ENCODE data around the gene NPHP1. TPM values are rescaled to one million over a fixed set of nuclear protein-coding genes. Genes with fewer than 3 reads are reported as not detected.
A peak's percentile ranks its signal among the peaks of the same experiment; 100 is the strongest.
"Not testable (repeated sequence)": the region's sequence is repeated elsewhere in the genome, so short reads cannot be mapped to it uniquely, and the experiment has no call there.

NPHP1 gene
- polyA plus RNA-seq, 1 donor from 2014 or later: 8.0 TPM

GRCh38 chr2:110166266-110166665, 38.5 kb downstream of the NPHP1 start:
- Histone ChIP-seq H3K79me2 (replicated peaks; ENCODE audit: insufficient read depth, low read length) (no peaks in the 10 kb centered on the region), H4K20me1 (ENCODE audit: insufficient read depth) (no peaks in the 10 kb centered on the region), H3F3A (ENCODE audit: insufficient read depth, low read length, poor library complexity, severe bottlenecking) (no peaks in the 10 kb centered on the region), H3K36me3 (ENCODE audit: insufficient read depth, low read length) (no peaks in the 10 kb centered on the region), H3K27me3 (ENCODE audit: insufficient read depth, low read depth, low read length) (no peaks in the 10 kb centered on the region), H3K9me2 (ENCODE audit: insufficient read depth, low read length) (no peaks in the 10 kb centered on the region), H3K27ac (ENCODE audit: low read length) (no peak overlapping the region), H2AFZ (ENCODE audit: low read depth, low read length) (no peak overlapping the region), H3K4me3 (ENCODE audit: low read length) (no peak overlapping the region), H3K4me2 (ENCODE audit: low read length) (no peak overlapping the region), H3K9ac (ENCODE audit: low read length) (no peak overlapping the region), H3K9me3 (ENCODE audit: low read length) (no peaks in the 10 kb centered on the region)
- TF ChIP-seq MXI1 (conservative IDR thresholded peaks at IDR 0.05; ENCODE audit: poor library complexity, severe bottlenecking) (no peak), EZH2 (IDR thresholded peaks at IDR 0.05; ENCODE audit: borderline replicate concordance, insufficient read depth, low read length, poor library complexity, severe bottlenecking) (no peak), SMC3 (conservative IDR thresholded peaks at IDR 0.05; ENCODE audit: poor library complexity) (no peak), EP300 (conservative IDR thresholded peaks at IDR 0.05; ENCODE audit: poor library complexity, severe bottlenecking) (no peak), CTCF (IDR thresholded peaks at IDR 0.05; ENCODE audit: poor library complexity, severe bottlenecking) (no peak), REST (IDR thresholded peaks at IDR 0.05; ENCODE audit: borderline replicate concordance) (no peak), POLR2AphosphoS5 (IDR thresholded peaks at IDR 0.05) (no peak), RAD21 (conservative IDR thresholded peaks at IDR 0.05) (no peak)

- Histone ChIP-seq H3K9me2 (ENCODE audit: insufficient read depth, low read length) (no peaks in the 10 kb centered on the region), H3F3A (ENCODE audit: insufficient read depth, low read length, poor library complexity, severe bottlenecking) (no peaks in the 10 kb centered on the region), H3K4me2 (ENCODE audit: low read length) (no peak overlapping the region), H2AFZ (ENCODE audit: low read depth, low read length) (no peak overlapping the region), H3K9ac (ENCODE audit: low read length) (no peak overlapping the region), H4K20me1 (ENCODE audit: insufficient read depth) (no peaks in the 10 kb centered on the region), H3K36me3 (ENCODE audit: insufficient read depth, low read length) (no peaks in the 10 kb centered on the region), H3K4me3 (ENCODE audit: low read length) (no peak overlapping the region), H3K9me3 (ENCODE audit: low read length) (peaks cover 4% of the 10 kb centered on the region), H3K79me2 (replicated peaks; ENCODE audit: insufficient read depth, low read length) (no peaks in the 10 kb centered on the region), H3K27ac (ENCODE audit: low read length) (no peak overlapping the region), H3K27me3 (ENCODE audit: insufficient read depth, low read depth, low read length) (no peaks in the 10 kb centered on the region)
- TF ChIP-seq CTCF (IDR thresholded peaks at IDR 0.05; ENCODE audit: poor library complexity, severe bottlenecking): peak; percentile 71
- TF ChIP-seq SMC3 (conservative IDR thresholded peaks at IDR 0.05; ENCODE audit: poor library complexity): peak; percentile 64
- TF ChIP-seq RAD21 (conservative IDR thresholded peaks at IDR 0.05): peak; percentile 69
- TF ChIP-seq REST (IDR thresholded peaks at IDR 0.05; ENCODE audit: borderline replicate concordance): no peak
Measured at GRCh38 chr2:110157153-110157793, 47.5 kb downstream of the NPHP1 start.

- not testable (repeated sequence) for H3K9ac ChIP-seq (ENCODE audit: low read length); H3K9me3 ChIP-seq (ENCODE audit: low read length); H3K4me2 ChIP-seq (ENCODE audit: low read length)
Measured at GRCh38 chr2:110154828-110155227, 50.0 kb downstream of the NPHP1 start.

More at GRCh38 chr2:110154828-110155227, 50.0 kb downstream of the NPHP1 start:
- H3K79me2 ChIP-seq (replicated peaks; ENCODE audit: insufficient read depth, low read length); H4K20me1 ChIP-seq (ENCODE audit: insufficient read depth); H3K4me3 ChIP-seq (ENCODE audit: low read length); H3K27ac ChIP-seq (ENCODE audit: low read length); H3K9me2 ChIP-seq (ENCODE audit: insufficient read depth, low read length); H3K27me3 ChIP-seq (ENCODE audit: insufficient read depth, low read depth, low read length); H2AFZ ChIP-seq (ENCODE audit: low read depth, low read length); H3K36me3 ChIP-seq (ENCODE audit: insufficient read depth, low read length); H3F3A ChIP-seq (ENCODE audit: insufficient read depth, low read length, poor library complexity, severe bottlenecking): not testable (repeated sequence)
